K562 (cell line): ENCODE results near the gene CPNE9. TPM values are rescaled to one million over a fixed set of nuclear protein-coding genes. Genes with fewer than 3 reads are reported as not detected.

Experiments used
- ATAC-seq: fragments of 200-7000 bp; cut with Tn5 transposase; 3 replicates; pipeline ENCODE4 v1.9.1; 2020; ENCODE audit warnings: moderate library complexity
- BruUV-seq: library from RNA; stranded (reverse); fragments of 400-500 nt; replicated peaks from 2 replicates; lab custom pipeline; 2021; lab: Mats Ljungman, UMichigan
- CTCF ChIA-PET: fragments of 300-600 bp; formaldehyde crosslinking; extraction: SDS; loops from one replicate; lab custom pipeline; 2021; ENCODE audit warnings: low intra/inter-chr PET ratio; lab: Yijun Ruan, JAX
- POLR2A ChIA-PET: fragments of 300-600, 350-650 bp; sonication (Branson Sonifier 250); formaldehyde crosslinking; extraction: SDS; loops from one replicate; lab custom pipeline; 2021; ENCODE audit warnings: antibody characterized with exemption, inconsistent platforms; lab: Yijun Ruan, JAX
- DNase-seq, 4 experiments: peaks; one replicate each; pipeline versions ENCODE4 v3.0.0 to v3.0.0-alpha.2; 2011 to 2018; ENCODE audit warnings: low spot score in 3 of 4, mixed read lengths in 3 of 4; ENCODE audit errors: extremely low read depth in 1 of 4
- FAIRE-seq: peaks from 2 replicates; lab custom pipeline; 2011; peaks lifted over from hg19 to GRCh38; lab: Jason Lieb, UNC
- H2AFZ ChIP-seq: 2 replicates; pipeline ENCODE4 v1.6.0; 2011; ENCODE audit warnings: low read depth, low read length, control low read depth, inconsistent platforms
- H3K27ac ChIP-seq: fragments of 200-600 bp; 3 replicates; pipeline ENCODE4 v1.8.0; 2011; ENCODE audit warnings: low read depth, mild to moderate bottlenecking, control low read depth, inconsistent platforms, low read length, moderate library complexity, mixed read lengths; ENCODE audit errors: extremely low read depth
- H3K27me3 ChIP-seq, 2 experiments: fragments of 300-600 bp in 1 of 2; 2 replicates in 1 of 2; 3 replicates in 1 of 2; pipeline versions ENCODE4 v1.6.0 to v1.8.0; 2011; ENCODE audit warnings: inconsistent platforms in 2 of 2, low read length in 2 of 2, mild to moderate bottlenecking in 1 of 2, mixed read lengths in 1 of 2, moderate library complexity in 1 of 2; ENCODE audit not compliant: control insufficient read depth in 2 of 2, insufficient read depth in 2 of 2
- H3K36me3 ChIP-seq: fragments of 300-600 bp; 3 replicates; pipeline ENCODE4 v1.8.0; 2011; ENCODE audit warnings: mild to moderate bottlenecking, low read length, inconsistent platforms; ENCODE audit not compliant: control insufficient read depth, insufficient read depth
- H3K4me1 ChIP-seq, 2 experiments: fragments of 200-600 bp in 1 of 2; replicated peaks in 1 of 2; 2 replicates in 1 of 2; 3 replicates in 1 of 2; pipeline versions ENCODE4 v1.5.1 to v1.8.0; 2011; ENCODE audit warnings: inconsistent platforms in 2 of 2, low read length in 2 of 2, mild to moderate bottlenecking in 1 of 2, mixed read lengths in 1 of 2, moderate library complexity in 1 of 2; ENCODE audit not compliant: control insufficient read depth in 2 of 2, insufficient read depth in 2 of 2
- H3K4me2 ChIP-seq: 2 replicates; pipeline ENCODE4 v1.6.1; 2011; ENCODE audit warnings: low read length, control low read depth, inconsistent platforms, mixed read lengths; ENCODE audit not compliant: insufficient read depth
- H3K4me3 ChIP-seq: fragments of 200-600 bp; sonication (generic), shearing (Covaris generic); 2 replicates; pipeline ENCODE4 v1.5.1; 2016; ENCODE audit warnings: control low read depth, inconsistent platforms
- H3K79me2 ChIP-seq: fragments of 200-600 bp; 3 replicates; pipeline ENCODE4 v1.8.0; 2011; ENCODE audit warnings: low read length, inconsistent platforms; ENCODE audit not compliant: control insufficient read depth, insufficient read depth
- H3K9ac ChIP-seq, 2 experiments: 2 replicates each; pipeline versions ENCODE4 v1.6.0 to v1.6.1; 2011; ENCODE audit warnings: low read depth in 2 of 2, low read length in 2 of 2, control low read depth in 1 of 2, inconsistent platforms in 1 of 2, mild to moderate bottlenecking in 1 of 2, mixed read lengths in 1 of 2; ENCODE audit not compliant: insufficient read depth in 1 of 2
- H3K9me1 ChIP-seq: one replicate; pipeline ENCODE4 v1.6.0; 2011; ENCODE audit warnings: inconsistent platforms, mild to moderate bottlenecking, low read length, moderate library complexity; ENCODE audit not compliant: control insufficient read depth, insufficient read depth
- H3K9me3 ChIP-seq: replicated peaks from 2 replicates; pipeline ENCODE4 v1.5.1; 2011; ENCODE audit warnings: low read depth, low read length, inconsistent platforms; ENCODE audit not compliant: control insufficient read depth, insufficient read depth
- H4K20me1 ChIP-seq: replicated peaks from 2 replicates; pipeline ENCODE4 v1.6.1; 2011; ENCODE audit warnings: low read length, inconsistent platforms, mixed read lengths; ENCODE audit not compliant: control insufficient read depth, insufficient read depth
- FOXO4 ChIP-seq: fragments of 450-650 bp; formaldehyde crosslinking; IDR thresholded peaks from 2 replicates; pipeline ENCODE4 v1.4.0; 2020; ENCODE audit warnings: mild to moderate bottlenecking, moderate library complexity
- MCM3 ChIP-seq: fragments of 450-650 bp; IDR thresholded peaks from 2 replicates; pipeline ENCODE4 v1.6.1; 2016
- PKNOX1 ChIP-seq: fragments of 450-650 bp; IDR thresholded peaks from 2 replicates; pipeline ENCODE4 v1.6.1; 2016
- ZNF274 ChIP-seq: IDR thresholded peaks from 2 replicates; pipeline ENCODE4 v1.6.1; 2011; ENCODE audit warnings: low read depth, mild to moderate bottlenecking, low read length, moderate library complexity, borderline replicate concordance
- ZNF507 ChIP-seq: conservative IDR thresholded peaks from 2 replicates; pipeline ENCODE4 v1.6.1; 2017; ENCODE audit warnings: missing genetic modification characterization, missing compliant biosample characterization
- WGBS: fragments of 100-300 bp; shearing (Covaris generic); methylation state at CpG from one replicate; pipeline ENCODE4 v1.1.6; 2016; ENCODE audit warnings: low coverage, mixed read lengths; ENCODE audit not compliant: insufficient coverage; ENCODE audit errors: missing lambda C conversion rate; 5-methylcytosine and 5-hydroxymethylcytosine counted together
- in situ Hi-C: fragments of 300-500 bp; cut with MboI; formaldehyde crosslinking; loops from 4 replicates; pipeline ENCODE4 v1.15.0; 2018; ENCODE audit warnings: inconsistent platforms, mixed read lengths
- intact Hi-C: fragments of 100-400 bp; cut with micrococcal nuclease; formaldehyde crosslinking; loops from 2 replicates; pipeline ENCODE4 v1.14.2; 2022
- polyA plus RNA-seq, 8 experiments: library from polyadenylated mRNA; depleted of rRNA in 4 of 8; stranded (reverse) in 5 of 8; unstranded in 3 of 8; fragments of >200 nt; fragmentation: Nextera tagmentation in 2 of 8; fragmentation: Illumina TruSeq in 1 of 8; extraction: Ambion mirVana in 2 of 8; extraction: Trizol in 1 of 8; gene quantifications; 2 replicates each; pipeline versions ENCODE4 v1.2.1 to v1.2.3, GENCODE V29; 2011 to 2014; ENCODE audit warnings: inconsistent platforms in 1 of 8, missing spikeins in 1 of 8
- total RNA-seq, 7 experiments: library from RNA; depleted of rRNA in 6 of 7; stranded (reverse); fragments of >200 nt in 6 of 7; fragmentation: Illumina TruSeq in 2 of 7; extraction: Trizol in 2 of 7; gene quantifications; 2 replicates each; pipeline versions ENCODE4 v1.2.1 to v1.2.3, GENCODE V29; 2011 to 2021; ENCODE audit warnings: low replicate concordance in 1 of 7

The CPNE9 gene
- total and polyA plus RNA-seq, 9 of the 15 experiments (the other 6 are each of a cell fraction or from before 2014, with no cell fraction given), result 0.22 to 0.56 (median 0.29) TPM; not detected in 3

- TF ChIP-seq ZNF274 (no peak), FOXO4 (CRISPR knock-in tag) (no peak)
Measured at GRCh38 chr3:9718118-9718517, 14.5 kb downstream of the CPNE9 start (continued).

- BruUV-seq, result no TSS peak
- Histone ChIP-seq H3K9me1 (no peaks in the 10 kb centered on the region), H3K9ac (no peak overlapping the region), H4K20me1 (no peaks in the 10 kb centered on the region), H3K27me3 (peaks cover 12 to 13% of the 10 kb centered on the region in 2 experiments; a peak in 4 of 5 replicates), H3K27ac (no peak overlapping the region)
- ATAC-seq (peak; percentile 42), FAIRE-seq (no peak)
- CTCF ChIA-PET, result no interaction called here
- in situ Hi-C loops (loop anchor here (10.0 kb wide), 1 partner anchor 216 kb away; no protein-coding TSS in a partner anchor), intact Hi-C loops (loop anchor here (10.0 kb wide), 1 partner anchor 604 kb away; the partner anchor contains the start of gene SEC13)
- 0 out of 2 replicates have a peak, but pooled peaks have one; percentile 41 for TF ChIP-seq MCM3
- 0 out of 2 replicates have a peak, but pooled peaks have one; percentile 41 for TF ChIP-seq PKNOX1
- TF ChIP-seq ZNF507 (tag), result no peak
- TF ChIP-seq, all 486 proteins: peak for 2
- peaks cover 0 to 1% of the 10 kb centered on the region in 2 experiments; a peak in 3 of 5 replicates for H3K4me1 ChIP-seq
- DNase-seq, result no peak
- H3K9me3 ChIP-seq, result no peaks in the 10 kb centered on the region
- H3K4me3 ChIP-seq, result no peak overlapping the region
- WGBS, result under 1% methylated on average over 7 of the region's 7 CpGs
- H3K79me2 ChIP-seq, result no peaks in the 10 kb centered on the region
- H2AFZ ChIP-seq, result no peak overlapping the region
- H3K4me2 ChIP-seq, result no peak overlapping the region
- H3K36me3 ChIP-seq, result no peaks in the 10 kb centered on the region
- POLR2A ChIA-PET, result interaction anchor here (0.6 to 1.4 kb wide), 6 partner anchors 9 to 239 kb away, joined by 3 to 6 read pairs (median 4); partner anchors contain the start of genes OGG1 and TADA3
Measured at GRCh38 chr3:9721015-9721699, 17.5 kb downstream of the CPNE9 start.
